Right renal pelvis (tissue), 4 donors: Measurements from ENCODE around the gene PPFIA4. TPM values are rescaled to one million over a fixed set of nuclear protein-coding genes. Genes with fewer than 3 reads are reported as not detected.

Experiments used
- DNase-seq, 4 donors: peaks; one replicate each; pipeline ENCODE4 v3.0.0-alpha.2; 2013; ENCODE audit warnings: low read depth in 4 of 4, low spot score in 3 of 4, missing footprints in 1 of 4
- polyA plus RNA-seq, 4 donors: library from polyadenylated mRNA; unstranded; fragments of 120-200 nt; gene quantifications; one replicate each; pipeline ENCODE4 v1.2.1, GENCODE V29; 2013; ENCODE audit not compliant: insufficient read length in 4 of 4

PPFIA4 gene
- polyA plus RNA-seq, 4 donors: 5.6 to 9.6 (median 6.8) TPM

- no peak for DNase-seq
These were observed 29.0 kb downstream of the PPFIA4 start for GRCh38 chr1:203055161-203055799.

GRCh38 chr1:203056012-203056411 lies 29.7 kb downstream of the PPFIA4 start:
- DNase-seq: no peak

DNA sequence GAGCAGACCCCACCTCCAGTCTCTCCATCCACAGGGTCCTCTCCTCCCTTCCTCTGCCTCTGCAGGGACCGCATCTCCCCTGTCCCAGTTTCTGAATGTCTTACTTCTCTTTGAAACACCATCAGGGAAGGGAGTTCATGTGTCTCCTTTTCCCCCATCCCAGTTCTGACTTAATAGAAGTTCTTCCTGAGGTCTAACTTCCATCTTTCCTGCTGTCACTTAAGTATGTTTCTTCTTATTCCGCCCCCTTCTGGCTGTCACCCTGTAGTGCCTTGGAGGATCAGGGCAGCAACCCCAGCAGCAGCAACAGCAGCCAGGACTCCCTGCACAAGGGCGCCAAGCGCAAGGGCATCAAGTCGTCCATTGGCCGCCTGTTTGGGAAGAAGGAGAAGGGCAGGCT lies 30.2 kb downstream of the PPFIA4 start:
- DNase-seq: no peak

GRCh38 chr1:203057911-203058675 lies 31.8 kb downstream of the PPFIA4 start:
- no peak for DNase-seq

GRCh38 chr1:203058676-203058935 lies 32.3 kb downstream of the PPFIA4 start:
- no peak for DNase-seq

DNA sequence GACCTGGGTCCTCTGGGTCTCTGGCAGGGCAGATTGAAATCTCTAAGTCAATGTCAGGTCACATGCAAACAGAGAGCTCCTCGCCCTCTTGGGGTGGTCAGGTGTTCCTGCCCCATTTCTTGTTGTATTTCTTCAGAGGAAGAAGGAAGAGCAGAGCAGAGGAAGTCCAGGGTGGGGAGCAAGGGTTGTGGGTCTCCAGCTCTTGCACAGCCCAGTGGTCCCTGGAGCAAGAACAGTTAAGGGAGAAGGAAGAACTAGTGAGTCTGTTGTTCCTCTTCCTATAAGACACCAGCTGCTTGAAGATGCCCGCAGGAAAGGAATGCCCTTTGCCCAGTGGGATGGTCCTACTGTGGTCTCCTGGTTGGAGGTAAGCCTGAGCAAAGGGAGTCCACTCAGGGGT lies 33.2 kb downstream of the PPFIA4 start:
- no peak for DNase-seq

DNA sequence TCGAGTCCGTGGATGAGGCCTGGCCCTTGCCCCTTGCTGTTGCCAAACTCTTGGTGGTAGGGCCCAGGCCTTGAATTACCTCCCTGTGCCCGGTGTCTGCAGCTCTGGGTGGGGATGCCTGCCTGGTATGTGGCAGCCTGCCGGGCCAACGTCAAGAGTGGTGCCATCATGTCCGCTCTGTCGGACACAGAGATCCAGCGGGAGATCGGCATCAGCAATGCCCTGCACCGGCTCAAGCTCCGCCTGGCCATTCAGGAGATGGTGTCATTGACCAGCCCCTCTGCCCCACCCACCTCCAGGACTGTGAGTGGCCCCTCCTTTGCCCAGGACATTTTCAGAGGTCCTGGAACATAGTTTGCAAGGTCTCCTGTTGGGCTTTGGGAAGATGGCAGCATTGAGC lies 33.8 kb downstream of the PPFIA4 start:
- DNase-seq: no peak

GRCh38 chr1:203063287-203063686 lies 37.0 kb downstream of the PPFIA4 start:
- no peak for DNase-seq

DNA sequence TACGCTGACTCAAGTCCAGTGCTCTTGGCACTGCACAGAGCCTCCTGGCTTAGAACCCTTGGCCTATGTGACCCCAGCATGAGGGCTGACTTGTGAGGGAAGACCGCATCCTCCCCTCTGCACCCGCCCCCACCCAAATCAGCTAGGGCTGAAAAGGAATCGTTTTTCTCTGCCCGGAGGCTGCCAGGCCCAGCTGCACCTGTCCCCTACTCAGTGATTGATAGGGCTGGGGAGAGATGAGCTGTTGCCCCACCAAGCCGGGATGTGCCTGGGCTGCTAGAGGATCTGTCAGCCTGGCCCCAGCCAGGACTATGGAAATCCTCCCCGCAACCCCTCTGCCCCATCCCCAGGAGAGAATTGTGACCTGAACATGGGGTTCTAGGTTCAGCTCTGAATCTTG lies 38.9 kb downstream of the PPFIA4 start:
- no peak for DNase-seq

GRCh38 chr1:203065986-203066385 lies 39.7 kb downstream of the PPFIA4 start:
- no peak for DNase-seq

DNA sequence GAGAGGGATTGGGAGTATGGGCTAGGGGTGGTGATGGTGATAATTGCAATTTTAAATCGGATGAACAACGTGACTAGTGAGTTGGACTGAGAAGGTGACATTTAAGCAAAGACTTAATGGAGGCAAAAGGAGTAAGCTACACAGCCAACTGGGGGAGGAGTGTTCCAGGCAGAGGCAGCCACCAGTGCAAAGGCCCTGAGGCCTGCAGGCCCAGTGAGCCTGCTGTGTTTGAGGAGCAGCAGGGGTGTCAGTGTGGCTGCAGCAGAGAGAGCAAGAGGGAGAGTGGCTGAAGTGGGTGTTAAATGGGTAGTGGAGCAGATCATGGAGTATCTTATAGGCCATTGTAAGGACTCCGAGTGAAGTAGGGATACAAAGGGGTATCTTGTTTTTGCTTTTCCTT lies 40.7 kb downstream of the PPFIA4 start:
- no peak for DNase-seq

DNA sequence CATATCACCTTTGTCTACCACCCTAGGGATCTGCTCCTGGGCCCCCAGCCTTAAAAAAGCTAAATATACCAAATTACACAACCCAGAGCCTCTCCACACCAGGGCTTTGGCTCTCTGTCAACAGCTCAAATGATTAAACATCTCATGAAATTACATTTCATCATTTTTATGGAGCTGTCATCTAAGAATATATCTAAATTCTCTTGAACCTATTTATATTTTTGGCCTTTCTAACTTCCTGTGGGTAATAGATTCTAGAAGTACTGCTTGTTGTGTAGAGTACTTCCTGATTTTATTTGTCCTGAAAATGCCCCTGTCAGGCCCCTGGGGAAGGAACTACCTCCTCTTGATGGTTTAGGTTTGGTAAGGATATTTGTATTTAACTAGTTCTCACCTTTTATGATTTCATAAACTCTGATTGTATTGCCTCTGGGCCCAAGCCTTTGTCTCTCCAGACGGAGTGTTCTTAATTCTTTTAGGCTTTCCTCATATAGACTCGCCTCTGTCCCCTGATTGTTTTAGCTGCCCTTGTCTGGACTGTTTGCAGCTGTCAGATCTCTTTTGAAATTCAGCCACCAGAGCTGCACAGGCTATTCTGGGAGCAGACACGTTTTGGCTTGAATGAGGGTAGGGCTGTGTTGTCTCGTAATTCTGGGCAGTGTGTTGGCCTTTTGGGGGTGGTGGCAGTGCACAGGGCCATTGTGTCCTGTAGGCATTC lies 42.9 kb downstream of the PPFIA4 start:
- peak; percentile 45 to 62 (median 56) for DNase-seq

- no peak for DNase-seq
These were observed 45.8 kb downstream of the PPFIA4 start for GRCh38 chr1:203072002-203072602.

- no peak for DNase-seq
These were observed 46.6 kb downstream of the PPFIA4 start for GRCh38 chr1:203072911-203073310.

GRCh38 chr1:203073469-203073868 lies 47.2 kb downstream of the PPFIA4 start:
- DNase-seq: no peak

- DNase-seq: no peak
These were observed 48.3 kb downstream of the PPFIA4 start for GRCh38 chr1:203074610-203075009.

- no peak for DNase-seq
These were observed 49.1 kb downstream of the PPFIA4 start for GRCh38 chr1:203075236-203076030.

- no peak for DNase-seq
These were observed 49.8 kb downstream of the PPFIA4 start for GRCh38 chr1:203076031-203076511.

GRCh38 chr1:203077367-203077766 lies 51.1 kb downstream of the PPFIA4 start:
- no peak for DNase-seq

DNA sequence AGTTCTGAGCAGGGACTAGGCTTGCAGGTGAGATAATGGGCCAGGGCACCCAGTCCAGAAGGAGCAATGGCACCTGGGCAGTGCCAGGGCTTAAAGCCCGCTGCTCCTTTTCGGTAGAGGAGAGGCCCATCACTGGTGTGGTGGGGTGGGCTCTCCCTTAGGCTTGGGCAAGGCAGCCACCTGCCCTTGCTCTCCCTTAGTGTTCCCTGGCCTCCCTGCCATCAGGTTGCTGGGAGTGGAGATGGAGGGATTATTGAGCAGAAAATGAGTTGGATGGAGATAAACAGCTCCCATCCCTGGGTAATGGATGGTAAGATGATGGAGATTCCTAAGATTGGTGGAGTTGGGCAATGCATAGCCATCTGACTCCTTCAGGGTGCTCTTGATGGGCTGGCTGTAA lies 51.7 kb downstream of the PPFIA4 start:
- no peak for DNase-seq

DNA sequence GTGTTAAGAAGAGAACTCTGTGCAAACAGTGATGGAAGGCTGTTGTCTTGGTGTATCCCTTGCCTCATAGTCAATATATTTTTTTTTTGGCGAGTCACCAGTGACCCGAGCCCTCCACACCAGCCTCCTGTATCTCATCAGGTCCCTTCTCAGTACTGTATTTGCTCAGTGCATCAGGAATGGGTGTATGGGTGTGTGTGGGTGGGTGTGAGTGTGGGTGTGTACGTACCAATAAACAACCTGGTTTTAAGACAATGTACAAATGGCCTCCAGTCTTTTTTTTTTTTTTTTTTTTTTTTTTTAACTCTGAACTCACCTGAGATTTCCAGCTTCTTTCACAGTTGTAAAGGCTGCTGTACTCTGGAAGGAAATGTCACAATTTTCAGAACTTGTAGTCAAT lies 52.2 kb downstream of the PPFIA4 start:
- no peak for DNase-seq
